GM21717 (cell line): ENCODE data around the gene FAM153A.
"Not testable (repeated sequence)": the region's sequence is repeated elsewhere in the genome, so short reads cannot be mapped to it uniquely, and the experiment has no call there.

Experiments used
- ATAC-seq: cut with Tn5 transposase; IDR thresholded peaks from one replicate; pipeline ENCODE4 v1.9.1; 2021; ENCODE audit warnings: mild to moderate bottlenecking, moderate library complexity; ENCODE audit not compliant: unreplicated experiment

The FAM153A gene

DNA sequence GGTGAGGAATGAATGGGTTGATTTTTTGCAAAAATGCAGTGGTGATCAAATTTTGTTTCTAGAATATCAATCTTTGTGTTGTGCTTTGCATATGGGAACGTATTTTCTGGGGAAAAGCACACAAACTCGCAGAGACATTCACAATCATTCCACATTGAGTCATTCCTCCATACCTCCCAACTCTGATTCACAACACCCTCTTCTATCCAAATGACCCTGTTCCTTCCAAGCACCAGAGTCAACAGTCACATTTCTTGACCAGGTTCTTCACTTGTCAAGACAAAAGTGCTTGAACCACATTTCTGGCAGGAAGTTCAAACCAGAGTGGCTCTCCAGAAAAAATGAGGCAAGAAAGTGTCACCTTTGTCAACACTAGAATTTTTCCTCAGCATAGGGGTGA is 35.3 kb downstream of the FAM153A start:
- ATAC-seq = not testable (repeated sequence)

DNA sequence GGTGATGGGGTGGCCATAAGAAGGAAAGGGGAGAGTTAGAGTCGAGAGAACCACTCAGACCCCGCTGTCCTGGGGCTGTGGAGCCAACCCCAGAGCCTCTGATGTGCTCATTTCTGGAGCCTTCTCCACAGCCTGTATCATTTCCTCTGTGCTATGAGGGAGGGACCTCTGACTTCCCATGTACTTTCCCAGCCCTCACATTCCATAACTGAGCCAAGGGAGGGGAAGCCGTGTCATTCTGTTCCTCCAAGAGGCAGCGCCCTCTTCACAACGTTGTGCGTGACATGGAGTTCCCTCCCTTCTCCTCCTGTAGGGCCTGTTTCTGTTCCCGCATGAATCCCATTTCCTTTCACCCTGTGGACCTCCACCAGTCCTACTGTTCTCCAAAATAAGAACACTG is 57.8 kb downstream of the FAM153A start:
- not testable (repeated sequence) for ATAC-seq

DNA sequence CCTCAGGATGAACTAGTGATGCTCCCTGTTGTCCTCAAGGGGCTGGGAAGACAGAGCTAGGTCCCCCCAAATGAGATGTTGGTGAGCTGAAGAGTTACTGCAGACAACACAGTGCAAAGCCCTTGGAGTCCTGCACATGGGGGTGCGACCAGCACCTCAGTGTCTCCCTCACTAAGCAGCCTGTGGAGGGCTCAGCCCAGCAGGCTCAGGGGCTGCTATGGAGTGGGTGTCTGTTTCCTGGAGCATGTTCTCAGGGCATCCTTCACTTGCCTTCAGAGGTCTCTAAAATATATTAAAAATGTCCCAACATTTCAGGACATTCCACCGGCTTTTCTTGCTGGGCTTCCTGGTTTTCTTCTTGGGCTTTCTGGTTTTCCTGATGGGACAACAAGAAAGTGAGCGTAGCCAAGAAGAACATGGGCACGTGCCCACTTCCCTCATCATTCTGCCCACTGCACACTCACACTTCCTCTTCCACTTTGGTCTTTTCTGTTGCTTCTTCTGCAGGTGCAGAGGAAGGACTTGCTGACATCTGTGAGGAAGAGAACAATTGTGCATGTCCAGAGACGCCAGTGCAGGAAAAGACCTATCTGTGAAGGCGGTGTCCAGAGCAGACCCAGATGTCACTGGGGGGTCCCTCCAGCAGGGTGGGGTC is 58.7 kb downstream of the FAM153A start:
- not testable (repeated sequence) for ATAC-seq

DNA sequence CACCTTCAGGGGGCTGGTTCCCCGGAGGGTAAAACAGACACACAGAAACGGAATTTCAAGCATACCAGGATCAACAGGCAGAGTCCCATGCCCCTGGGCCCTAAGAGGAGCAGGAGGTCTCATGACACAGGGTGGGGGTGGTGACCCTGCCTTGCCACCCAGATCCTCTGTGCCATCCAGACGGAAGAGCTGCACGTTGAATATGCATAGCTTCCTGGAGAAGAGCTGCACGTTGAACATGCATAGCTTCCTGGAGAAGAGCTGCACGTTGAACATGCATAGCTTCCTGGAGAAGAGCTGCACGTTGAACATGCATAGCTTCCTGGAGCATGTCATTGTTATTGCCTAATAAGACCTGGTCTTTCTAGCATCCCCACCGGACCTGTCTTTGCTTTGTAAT is 59.9 kb downstream of the FAM153A start:
- not testable (repeated sequence) for ATAC-seq

DNA sequence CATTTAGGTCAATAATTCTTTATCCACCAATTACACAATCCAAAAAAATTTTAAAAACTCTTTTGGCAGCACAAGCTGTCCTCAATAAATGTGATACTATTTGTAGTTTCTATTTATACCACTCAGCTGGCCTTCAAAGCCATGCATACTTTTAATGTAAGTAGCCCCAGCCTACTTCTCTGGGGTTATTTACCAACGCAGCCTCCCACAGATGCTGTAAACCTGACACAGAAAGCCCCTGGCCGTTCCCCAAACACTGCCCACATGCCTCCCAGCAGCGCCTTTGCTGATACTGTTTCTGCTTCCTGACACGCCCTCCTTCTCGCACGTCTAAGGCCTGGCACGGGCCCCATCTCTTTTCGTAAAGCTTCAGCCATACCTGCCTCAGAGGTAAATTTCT is 62.7 kb downstream of the FAM153A start:
- not testable (repeated sequence) for ATAC-seq

DNA sequence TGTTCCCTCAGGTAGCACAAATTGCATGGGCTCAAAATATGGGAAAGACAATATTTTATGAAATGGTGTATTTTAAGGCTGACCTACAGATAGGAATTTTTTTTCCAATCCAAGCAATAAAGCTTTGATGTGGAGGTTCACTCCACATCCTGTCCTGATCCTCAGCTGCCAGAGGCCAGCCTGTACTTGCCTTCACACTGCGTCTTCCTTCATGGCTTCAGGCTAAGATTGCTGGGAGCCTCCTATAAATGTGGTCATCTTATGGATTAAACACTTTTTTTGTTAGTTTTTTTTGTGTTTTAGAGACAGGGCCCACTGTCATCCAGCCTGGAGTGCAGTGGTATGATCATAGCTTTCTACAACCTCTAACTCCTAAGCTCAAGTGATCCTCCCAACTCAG is 67.3 kb downstream of the FAM153A start:
- not testable (repeated sequence) for ATAC-seq

DNA sequence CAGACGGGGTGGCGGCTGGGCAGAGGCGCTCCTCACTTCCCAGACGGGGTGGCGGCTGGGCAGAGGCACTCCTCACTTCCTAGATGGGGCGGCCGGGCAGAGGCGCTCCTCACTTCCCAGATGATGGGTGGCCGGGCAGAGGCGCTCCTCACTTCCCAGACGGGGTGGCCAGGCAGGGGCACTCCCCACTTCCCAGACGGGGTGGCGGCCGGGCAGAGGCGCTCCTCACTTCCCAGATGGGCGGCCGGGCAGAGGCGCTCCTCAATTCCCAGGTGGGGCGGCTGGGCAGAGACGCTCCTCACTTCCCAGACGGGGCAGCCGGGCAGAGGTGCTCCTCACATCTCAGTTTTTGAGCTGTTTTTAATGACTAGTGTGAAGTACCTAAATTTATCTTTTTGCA is 86.6 kb downstream of the FAM153A start:
- ATAC-seq = not testable (repeated sequence)

DNA sequence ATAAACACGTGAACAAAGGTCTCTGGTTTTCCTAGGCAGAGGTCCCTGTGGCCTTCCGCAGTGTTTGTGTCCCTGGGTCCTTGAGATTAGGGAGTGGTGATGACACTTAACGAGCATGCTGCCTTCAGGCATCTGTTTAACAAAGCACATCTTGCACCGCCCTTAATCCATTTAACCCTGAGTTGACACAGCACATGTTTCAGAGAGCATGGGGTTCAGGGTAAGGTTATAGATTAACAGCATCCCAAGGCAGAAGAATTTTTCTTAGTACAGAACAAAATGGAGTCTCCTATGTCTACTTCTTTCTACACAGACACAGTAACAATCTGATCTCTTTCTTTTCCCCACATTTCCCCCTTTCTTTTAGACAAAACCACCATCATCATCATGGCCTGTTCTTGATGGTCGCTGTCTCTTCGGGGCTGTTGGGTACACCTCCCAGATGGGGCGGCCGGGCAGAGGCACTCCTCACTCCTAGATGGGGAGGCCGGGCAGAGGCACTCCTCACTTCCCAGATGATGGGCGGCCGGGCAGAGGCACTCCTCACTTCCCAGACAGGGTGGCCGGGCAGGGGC is 87.3 kb downstream of the FAM153A start:
- ATAC-seq = not testable (repeated sequence)

DNA sequence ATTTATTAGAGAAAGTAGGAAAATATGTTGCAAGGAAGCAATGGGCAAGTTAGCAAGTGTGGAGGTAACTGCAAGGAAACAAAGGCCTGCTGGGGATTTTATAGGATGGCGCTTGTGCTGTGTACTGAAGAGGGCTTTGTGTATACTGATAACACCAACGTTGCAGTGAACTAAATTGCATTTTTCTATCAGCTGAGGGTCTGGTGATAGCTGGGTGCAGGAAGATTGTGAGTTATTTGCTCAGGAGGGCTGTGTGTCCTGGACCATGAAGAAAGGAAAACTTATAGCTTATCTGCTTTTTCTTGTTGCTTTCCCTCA is 88.2 kb downstream of the FAM153A start:
- ATAC-seq = not testable (repeated sequence)

DNA sequence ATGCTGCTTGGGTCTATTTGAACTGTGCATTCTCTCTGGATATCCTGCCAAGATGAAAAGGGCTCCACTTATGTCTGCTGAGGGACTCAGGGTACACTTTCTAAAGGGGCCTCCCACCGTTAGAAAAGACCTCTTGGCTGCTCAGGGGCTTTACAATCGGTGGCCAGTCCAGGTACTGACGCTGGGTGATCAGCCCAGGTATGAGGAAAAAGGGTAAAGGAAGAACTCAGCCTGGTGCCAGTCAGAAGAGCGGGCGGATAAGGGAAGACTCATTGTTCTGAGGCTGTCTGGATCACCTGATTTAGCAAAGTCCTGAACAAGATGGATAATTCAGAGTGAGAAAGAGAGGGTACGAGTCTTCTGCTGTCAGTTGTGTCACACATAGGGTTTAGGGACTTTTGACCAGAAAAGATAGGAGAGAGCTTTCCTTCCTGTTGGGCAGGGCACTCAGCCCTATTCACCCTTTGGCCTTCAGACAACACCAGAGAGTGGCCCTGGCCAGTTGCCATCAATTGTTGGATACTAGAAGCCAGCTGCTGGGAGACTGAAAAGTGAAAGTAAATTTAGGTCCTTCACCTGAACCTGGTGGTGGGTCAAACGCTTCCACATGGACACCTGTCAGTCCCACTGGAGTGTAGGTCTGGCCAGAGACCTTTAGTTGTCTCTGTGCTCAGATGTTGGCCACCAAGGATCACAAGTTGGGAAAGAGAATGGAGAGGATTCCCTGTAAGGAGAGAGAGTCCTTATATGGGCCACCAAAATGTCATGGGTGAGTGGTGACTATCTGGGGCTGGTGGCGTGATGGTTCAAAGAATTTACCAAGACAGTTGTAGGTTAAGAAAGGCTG is 88.8 kb downstream of the FAM153A start:
- ATAC-seq = not testable (repeated sequence)

DNA sequence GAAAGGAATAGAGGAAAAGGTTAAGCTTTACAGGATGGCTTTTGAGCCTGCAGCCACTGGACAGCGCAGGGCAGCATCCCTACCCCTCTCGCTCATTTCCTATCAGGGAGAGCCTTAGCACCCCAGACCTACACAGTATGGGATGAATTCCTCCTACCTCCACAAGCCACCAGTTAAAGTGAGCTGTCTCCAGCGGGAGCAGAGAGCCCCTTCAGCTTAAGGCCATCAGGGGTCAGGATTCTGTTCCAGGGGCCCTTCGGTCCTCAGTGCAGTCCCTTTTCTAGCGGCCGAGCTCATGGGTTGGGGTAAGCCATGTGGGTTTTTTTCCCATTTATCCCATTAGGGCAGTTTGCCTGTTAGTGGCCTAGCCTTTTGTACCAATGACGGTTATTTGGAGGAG is 89.7 kb downstream of the FAM153A start:
- not testable (repeated sequence) for ATAC-seq

DNA sequence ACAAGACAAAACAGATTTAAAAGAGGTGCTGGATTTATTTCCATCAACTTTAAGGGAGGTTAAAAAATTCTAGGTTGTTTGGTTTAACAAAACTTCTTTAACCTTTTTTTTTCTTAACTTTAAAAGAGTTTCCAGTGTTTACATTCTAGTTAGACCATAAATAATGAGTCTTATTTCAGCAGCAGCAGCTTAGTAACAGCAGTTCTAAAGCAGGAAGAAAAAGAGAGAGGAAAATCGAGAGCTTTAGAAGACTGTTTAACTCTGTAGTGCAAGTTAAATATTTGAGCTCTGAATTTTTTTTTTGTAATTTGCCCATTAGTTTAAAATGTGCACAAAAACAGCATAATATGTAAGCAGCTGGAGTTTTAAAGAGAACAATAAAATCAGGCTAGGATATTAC is 90.2 kb downstream of the FAM153A start:
- ATAC-seq = not testable (repeated sequence)

DNA sequence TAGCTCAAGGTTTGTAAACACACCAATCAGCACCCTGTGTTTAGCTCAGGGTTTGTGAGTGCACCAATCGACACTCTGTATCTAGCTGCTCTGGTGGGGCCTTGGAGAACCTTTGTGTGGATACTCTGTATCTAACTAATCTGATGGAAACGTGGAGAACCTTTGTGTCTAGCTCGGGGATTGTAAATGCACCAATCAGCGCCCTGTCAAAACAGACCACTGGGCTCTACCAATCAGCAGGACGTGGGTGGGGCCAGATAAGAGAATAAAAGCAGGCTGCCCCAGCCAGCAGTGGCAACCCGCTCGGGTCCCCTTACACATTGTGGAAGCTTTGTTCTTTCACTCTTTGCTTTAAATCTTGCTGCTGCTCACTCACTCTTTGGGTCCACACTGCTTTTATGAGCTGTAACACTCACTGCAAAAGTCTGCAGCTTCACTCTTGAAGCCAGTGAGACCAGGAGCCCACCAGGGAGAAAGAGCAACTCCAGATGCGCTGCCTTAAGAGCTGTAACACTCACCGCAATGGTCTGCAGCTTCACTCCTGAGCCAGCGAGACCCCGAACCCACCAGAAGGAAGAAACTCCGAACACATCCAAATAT is 93.6 kb downstream of the FAM153A start:
- not testable (repeated sequence) for ATAC-seq

DNA sequence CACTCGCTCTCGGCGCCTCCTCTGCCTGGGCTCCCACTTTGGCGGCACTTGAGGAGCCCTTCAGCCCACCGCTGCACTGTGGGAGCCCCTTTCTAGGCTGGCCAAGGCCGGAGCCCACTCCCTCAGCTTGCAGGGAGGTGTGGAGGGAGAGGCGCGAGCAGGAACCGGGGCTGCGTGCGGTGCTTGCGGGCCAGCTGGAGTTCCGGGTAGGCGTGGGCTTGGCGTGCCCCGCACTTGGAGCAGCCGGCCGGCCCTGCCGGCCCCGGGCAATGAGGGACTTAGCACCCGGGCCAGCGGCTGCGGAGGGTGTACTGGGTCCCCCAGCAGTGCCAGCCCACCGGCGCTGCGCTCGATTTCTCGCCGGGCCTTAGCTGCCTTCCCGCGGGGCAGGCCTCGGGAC is 94.6 kb downstream of the FAM153A start:
- not testable (repeated sequence) for ATAC-seq

DNA sequence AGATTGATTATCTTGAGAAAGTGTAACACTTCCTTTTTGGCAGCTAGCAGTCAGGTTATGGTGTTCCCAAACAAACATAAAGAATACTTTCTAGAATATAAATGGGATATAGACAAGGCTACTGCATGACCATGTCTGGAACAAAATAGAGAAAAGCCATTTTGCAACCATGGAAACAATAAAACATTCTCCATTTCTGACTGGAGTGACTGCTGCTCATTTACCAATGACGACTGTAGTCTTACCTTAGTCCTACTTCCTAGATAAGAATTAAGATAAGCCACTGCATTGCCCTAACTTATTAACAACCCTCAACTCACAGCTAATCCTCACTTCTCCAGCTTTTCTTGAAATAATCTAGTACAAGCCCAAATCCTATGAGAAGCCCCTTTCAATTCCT is 100.8 kb downstream of the FAM153A start:
- ATAC-seq = not testable (repeated sequence)
